Adipose tissue (tissue), 3 donors: Measurements from ENCODE around the gene C12orf76. TPM values are rescaled to one million over a fixed set of nuclear protein-coding genes. Genes with fewer than 3 reads are reported as not detected.
"Not testable (repeated sequence)": the region's sequence is repeated elsewhere in the genome, so short reads cannot be mapped to it uniquely, and the experiment has no call there.

Source experiments
- H3K27ac ChIP-seq: one replicate; pipeline ENCODE4 v1.5.1; 2013; ENCODE audit warnings: low read depth, low read length
- WGBS, 3 donors: extraction: QIAGEN DNeasy Blood & Tissue Kit; methylation state at CpG; one replicate each; pipeline ENCODE4 v1.1.7; 2013; 5-methylcytosine and 5-hydroxymethylcytosine counted together
- polyA plus RNA-seq, 3 donors: library from polyadenylated mRNA; stranded (reverse); fragments of 200-250 nt; gene quantifications; one replicate each; pipeline ENCODE4 v1.2.3, GENCODE V29; 2013
- donor health status: healthy with polysubstance abuse.
- donor health status: Bipolar disorder and iron deficiency.
- donor health status: healthy.

Gene C12orf76
- polyA plus RNA-seq = 10 to 100 TPM in 1 of 3 donors, 1 to 10 TPM in 2; 4.6 to 12.1 (median 8.3) TPM

GRCh38 chr12:110048242-110049027 lies at the start of gene C12orf76:
TSS of gene C12orf76 (minus strand) at chr12:110048522. CDS start at chr12:110048495, 27 bp downstream.
- H3K27ac ChIP-seq = no peak within 1 kb of the TSS
- 2 to 3% (median 2%) methylated on average over 46 to 47 of the region's 47 CpGs for WGBS, 3 donors

GRCh38 chr12:110093631-110094311 lies 45.4 kb upstream of the C12orf76 start:
- 38 to 48% (median 38%) methylated on average over 7 of the region's 7 CpGs for WGBS, 3 donors
- H3K27ac ChIP-seq = no peak overlapping the region

GRCh38 chr12:110091136-110091711 lies 42.9 kb upstream of the C12orf76 start:
- WGBS, 3 donors = 37 to 76% (median 70%) methylated on average over 3 of the region's 3 CpGs
- no peak overlapping the region for H3K27ac ChIP-seq

- WGBS, 3 donors = 70 to 78% (median 75%) methylated on average over 8 of the region's 8 CpGs
- H3K27ac ChIP-seq = no peak overlapping the region
These were observed 42.2 kb upstream of the C12orf76 start for GRCh38 chr12:110090266-110091135.

- 53 to 89% (median 62%) methylated on average over 5 of the region's 5 CpGs for WGBS, 3 donors
- no peak overlapping the region for H3K27ac ChIP-seq
These were observed 40.6 kb upstream of the C12orf76 start for GRCh38 chr12:110088936-110089335.

GRCh38 chr12:110088216-110088615 lies 39.9 kb upstream of the C12orf76 start:
- 59 to 83% (median 69%) methylated on average over 6 of the region's 6 CpGs for WGBS, 3 donors

GRCh38 chr12:110084314-110085015 lies 36.1 kb upstream of the C12orf76 start:
- WGBS, 3 donors = 61 to 78% (median 70%) methylated on average over 4 of the region's 4 CpGs
- no peak overlapping the region for H3K27ac ChIP-seq

More at GRCh38 chr12:110088216-110088615, 39.9 kb upstream of the C12orf76 start:
- not testable (repeated sequence) for H3K27ac ChIP-seq

- H3K27ac ChIP-seq = no peak overlapping the region
- 86 to 89% (median 88%) methylated on average over 7 of the region's 7 CpGs for WGBS, 3 donors
These were observed 32.1 kb upstream of the C12orf76 start for GRCh38 chr12:110080410-110080809.

- WGBS, 3 donors = 68 to 72% (median 68%) methylated on average over 24 of the region's 24 CpGs
- H3K27ac ChIP-seq = no peak overlapping the region
These were observed 31.4 kb upstream of the C12orf76 start for GRCh38 chr12:110079477-110080400.

- H3K27ac ChIP-seq = no peak overlapping the region
- 76 to 81% (median 78%) methylated on average over 4 of the region's 4 CpGs for WGBS, 3 donors
These were observed 29.5 kb upstream of the C12orf76 start for GRCh38 chr12:110077800-110078199.

- H3K27ac ChIP-seq = no peak overlapping the region
- WGBS, 3 donors = 94 to 100% (median 100%) methylated on average over 1 of the region's 1 CpG
These were observed 27.6 kb upstream of the C12orf76 start for GRCh38 chr12:110075880-110076279.

- no peak overlapping the region for H3K27ac ChIP-seq
- 63 to 86% (median 84%) methylated on average over 5 of the region's 5 CpGs for WGBS, 3 donors
These were observed 25.8 kb upstream of the C12orf76 start for GRCh38 chr12:110074089-110074488.

GRCh38 chr12:110073049-110073831 lies 24.9 kb upstream of the C12orf76 start:
- 10 to 32% (median 12%) methylated on average over 19 of the region's 19 CpGs for WGBS, 3 donors
- H3K27ac ChIP-seq = no peak overlapping the region

GRCh38 chr12:110072636-110073035 lies 24.3 kb upstream of the C12orf76 start:
- H3K27ac ChIP-seq = not testable (repeated sequence)
- 75 to 76% (median 76%) methylated on average over 9 of the region's 9 CpGs for WGBS, 3 donors

GRCh38 chr12:110071967-110072366 lies 23.6 kb upstream of the C12orf76 start:
- WGBS, 3 donors = 85 to 99% (median 99%) methylated on average over 3 of the region's 3 CpGs
- no peak overlapping the region for H3K27ac ChIP-seq

- H3K27ac ChIP-seq = no peak overlapping the region
These were observed 23.2 kb upstream of the C12orf76 start for GRCh38 chr12:110071504-110071903.
